ENCODE data around the gene UMOD. TPM values are rescaled to one million over a fixed set of nuclear protein-coding genes. Genes with fewer than 3 reads are reported as not detected.

The UMOD gene
- total RNA-seq = not detected

DNA sequence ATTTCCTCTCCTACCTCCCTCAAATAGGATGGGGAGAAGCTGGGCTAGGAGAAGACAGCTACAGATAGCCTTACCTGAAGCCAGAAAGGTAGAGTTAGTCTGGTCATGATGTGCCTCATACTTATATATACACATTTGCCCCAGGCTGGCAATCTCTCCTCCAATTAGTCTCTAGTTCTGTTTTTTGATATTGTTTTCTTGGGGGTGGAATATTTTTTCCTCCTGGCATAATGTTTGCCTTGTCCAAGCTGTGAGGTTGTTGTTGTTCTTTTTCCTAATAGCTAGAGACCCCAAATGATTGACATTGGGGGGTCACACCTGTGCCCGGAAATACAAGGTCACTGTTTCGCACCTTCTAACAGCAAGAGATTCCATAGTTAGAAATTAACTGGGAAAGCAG is at the start of gene UMOD:
Gene UMOD (minus strand): TSS at position 101 of the 400 bp plus-strand sequence. CDS start 1,978 bp downstream, outside the sequence.

DNA sequence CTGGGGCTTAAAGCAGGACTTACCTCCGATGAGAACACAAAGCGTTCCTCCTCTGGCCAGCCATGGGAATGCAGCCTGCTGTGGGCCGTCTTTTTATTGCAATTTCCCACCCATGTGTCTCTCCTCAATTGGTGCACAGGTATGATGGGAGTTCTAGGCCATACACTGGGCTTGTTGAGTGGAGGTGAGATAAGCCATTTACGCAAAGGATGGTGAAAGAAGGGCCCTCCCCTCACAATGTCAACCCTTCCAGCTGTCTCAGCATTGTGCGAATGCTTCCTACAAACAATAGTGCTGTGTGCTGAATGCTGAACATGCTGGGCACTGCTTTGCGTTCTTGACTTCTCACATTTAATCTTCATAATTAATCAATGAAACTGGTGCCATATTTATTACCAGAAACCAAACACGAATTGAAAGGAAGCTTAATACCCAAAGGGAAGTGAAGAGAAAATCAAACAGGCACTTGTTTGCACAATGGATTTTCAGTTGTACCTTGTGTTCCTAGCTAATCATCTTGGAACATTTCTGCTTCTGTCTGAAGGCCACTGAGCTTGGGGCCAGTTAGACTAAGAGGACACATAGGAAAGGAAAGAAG is 25.0 kb downstream of the UMOD start, which contains the start of gene GP2:
Gene GP2 (minus strand): TSS at position 70 of the 598 bp plus-strand sequence. CDS start 1,082 bp downstream, outside the sequence.

Other genes with a start within 250 kb of the UMOD start
- gene GP2, start 25.2 kb downstream of the UMOD start, total RNA-seq = not detected
- gene PDILT, start 52.0 kb upstream of the UMOD start, total RNA-seq = not detected
- gene ACSM5, start 56.8 kb upstream of the UMOD start, total RNA-seq = not detected
- gene ACSM2A, start 98.8 kb upstream of the UMOD start, total RNA-seq = not detected
- gene ACSM2B, start 223.7 kb upstream of the UMOD start, total RNA-seq = not detected

All from activated naive CD4-positive, alpha-beta T cell treated with anti-CD3 and anti-CD28 coated beads, Interleukin-2, amount 10 ng/mL, durations not matched to agents 5 hours and 36 hours (primary cell).